CD4-positive, alpha-beta T cell treated with Interleukin-12 subunit alpha and Interleukin-12 subunit beta, for 1 hour (primary cell): ENCODE data around the gene IRAK2.
"Not testable (repeated sequence)": the region's sequence is repeated elsewhere in the genome, so short reads cannot be mapped to it uniquely, and the experiment has no call there.

Experiments used
- DNase-seq: peaks from one replicate; pipeline ENCODE4 v3.0.0-alpha.2; 2020

IRAK2 gene

GRCh38 chr3:10160346-10160745, 4.4 kb upstream of the IRAK2 start:
- no peak for DNase-seq

GRCh38 chr3:10160925-10161324, 3.8 kb upstream of the IRAK2 start:
- DNase-seq = no peak

DNA sequence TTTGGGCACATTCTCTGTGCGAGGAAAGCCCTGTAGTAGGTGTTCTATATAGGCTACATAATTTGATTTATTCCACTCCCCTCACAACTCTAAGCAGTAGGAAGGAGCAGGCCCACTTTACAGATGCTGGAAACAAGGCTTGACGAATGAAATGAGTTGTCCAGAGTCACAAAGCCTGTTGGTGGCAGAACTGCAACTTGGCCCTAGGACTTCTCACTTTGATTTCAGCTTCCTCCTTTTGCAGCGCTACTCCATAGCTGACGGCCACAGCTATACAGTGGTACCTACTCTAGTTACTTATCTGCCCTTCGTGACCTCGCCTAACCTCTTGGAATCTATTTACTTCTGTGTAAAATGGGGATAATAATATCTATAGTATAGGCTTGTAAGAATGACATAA, 2.5 kb upstream of the IRAK2 start:
- no peak for DNase-seq

- DNase-seq = not testable (repeated sequence)
Measured at GRCh38 chr3:10164201-10164545, 546 bp upstream of the IRAK2 start.

- no peak for DNase-seq
Measured at GRCh38 chr3:10166213-10166604, 1.5 kb downstream of the IRAK2 start.

GRCh38 chr3:10169000-10169496, 4.3 kb downstream of the IRAK2 start:
- no peak for DNase-seq

GRCh38 chr3:10170915-10171478, 6.3 kb downstream of the IRAK2 start:
- no peak for DNase-seq

- DNase-seq = no peak
Measured at GRCh38 chr3:10173095-10173925, 8.6 kb downstream of the IRAK2 start.

- peak; percentile 35 for DNase-seq
Measured at GRCh38 chr3:10173926-10174435, 9.3 kb downstream of the IRAK2 start.

GRCh38 chr3:10175334-10175733, 10.6 kb downstream of the IRAK2 start:
- not testable (repeated sequence) for DNase-seq

GRCh38 chr3:10176150-10176549, 11.4 kb downstream of the IRAK2 start:
- DNase-seq = not testable (repeated sequence)

- no peak for DNase-seq
Measured at GRCh38 chr3:10177737-10178136, 13.0 kb downstream of the IRAK2 start.

DNA sequence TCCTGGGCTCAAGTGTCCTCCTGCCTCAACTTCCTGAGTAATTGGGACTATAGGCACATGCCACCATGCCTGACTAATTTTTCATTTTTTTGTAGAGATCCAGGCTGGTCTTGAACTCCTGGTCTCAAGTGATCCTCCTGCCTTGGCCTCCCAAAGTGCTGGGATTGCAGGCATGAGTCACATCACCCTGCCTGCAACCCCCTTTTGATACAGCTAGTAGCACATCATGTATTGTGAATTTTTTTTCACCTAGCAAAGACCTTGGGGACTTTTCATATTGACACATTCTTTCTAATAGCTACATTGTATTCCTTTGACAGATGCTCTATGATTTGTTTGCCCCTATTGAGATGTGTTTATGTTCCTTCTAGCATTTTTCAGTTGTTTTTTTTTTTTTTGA, 14.2 kb downstream of the IRAK2 start:
- no peak for DNase-seq

GRCh38 chr3:10180289-10180688, 15.6 kb downstream of the IRAK2 start:
- no peak for DNase-seq

GRCh38 chr3:10180738-10181295, 16.1 kb downstream of the IRAK2 start:
- no peak for DNase-seq

DNA sequence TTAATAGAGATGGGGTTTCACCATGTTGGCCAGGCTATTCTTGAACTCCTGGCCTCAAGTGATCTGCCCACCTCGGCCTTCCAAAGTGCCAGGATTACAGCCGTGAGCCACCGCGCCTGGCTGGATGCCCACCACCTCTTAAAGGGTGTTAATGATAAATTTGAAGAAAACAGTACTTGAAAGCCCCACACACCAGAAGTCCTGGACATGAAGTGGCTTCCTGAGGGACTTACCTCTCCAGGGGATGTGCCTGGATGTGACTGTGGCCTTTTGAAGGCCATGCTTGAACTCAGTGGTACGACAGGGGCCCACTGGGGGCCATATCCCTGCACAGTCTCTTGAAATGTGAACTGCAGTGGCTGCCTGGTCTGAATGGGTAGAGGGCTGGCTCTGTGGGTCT, 18.2 kb downstream of the IRAK2 start:
- DNase-seq = no peak

DNA sequence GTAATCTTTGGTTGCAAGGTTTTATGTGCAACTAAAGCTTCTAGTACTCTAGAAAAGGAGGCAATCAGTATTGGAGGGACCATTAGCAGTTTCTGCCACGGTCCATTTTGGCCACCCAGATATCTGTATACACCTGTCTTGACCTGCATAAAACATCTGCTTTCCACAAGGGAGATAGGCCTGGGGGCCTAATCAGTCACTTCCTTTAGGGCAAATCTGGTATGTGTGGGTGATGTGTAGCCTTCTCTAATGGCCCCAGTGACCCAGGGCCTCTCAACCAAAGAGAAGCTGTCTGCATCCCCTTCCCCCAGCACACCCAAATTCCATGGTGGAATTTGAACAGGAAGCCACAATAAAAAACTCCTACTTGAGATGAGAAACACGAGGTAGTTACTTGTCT, 19.5 kb downstream of the IRAK2 start:
- DNase-seq = no peak

- DNase-seq = peak; percentile 54
Measured at GRCh38 chr3:10185804-10186762, 21.4 kb downstream of the IRAK2 start.

DNA sequence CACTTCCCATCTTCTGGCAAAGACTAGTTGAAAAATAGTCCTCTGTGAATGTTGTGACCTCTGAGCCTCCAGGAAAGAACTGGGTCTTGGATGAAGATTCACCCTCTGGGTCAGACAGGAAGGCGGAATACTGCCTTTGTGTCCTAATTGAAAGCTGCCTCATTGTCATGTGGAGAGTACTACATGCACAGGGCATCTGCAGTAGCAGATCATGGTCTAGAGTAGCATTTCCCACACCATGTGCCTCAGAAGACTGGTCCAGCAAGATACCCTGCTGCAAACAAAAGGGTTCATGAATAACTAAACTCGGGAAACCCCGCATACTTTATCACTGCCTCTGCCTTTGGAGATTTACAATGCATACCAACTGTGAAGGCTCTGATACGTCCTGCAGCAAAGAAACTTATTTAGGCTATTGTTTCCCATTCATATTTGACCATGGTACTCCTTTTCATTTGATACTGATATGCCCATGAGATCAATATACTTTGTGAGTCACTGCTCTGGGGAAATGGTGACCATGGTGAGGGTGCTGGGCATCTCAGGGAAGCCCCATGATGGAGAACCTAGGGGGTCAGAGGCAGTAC, 22.7 kb downstream of the IRAK2 start:
- no peak for DNase-seq

GRCh38 chr3:10187944-10188343, 23.2 kb downstream of the IRAK2 start:
- DNase-seq = no peak

DNA sequence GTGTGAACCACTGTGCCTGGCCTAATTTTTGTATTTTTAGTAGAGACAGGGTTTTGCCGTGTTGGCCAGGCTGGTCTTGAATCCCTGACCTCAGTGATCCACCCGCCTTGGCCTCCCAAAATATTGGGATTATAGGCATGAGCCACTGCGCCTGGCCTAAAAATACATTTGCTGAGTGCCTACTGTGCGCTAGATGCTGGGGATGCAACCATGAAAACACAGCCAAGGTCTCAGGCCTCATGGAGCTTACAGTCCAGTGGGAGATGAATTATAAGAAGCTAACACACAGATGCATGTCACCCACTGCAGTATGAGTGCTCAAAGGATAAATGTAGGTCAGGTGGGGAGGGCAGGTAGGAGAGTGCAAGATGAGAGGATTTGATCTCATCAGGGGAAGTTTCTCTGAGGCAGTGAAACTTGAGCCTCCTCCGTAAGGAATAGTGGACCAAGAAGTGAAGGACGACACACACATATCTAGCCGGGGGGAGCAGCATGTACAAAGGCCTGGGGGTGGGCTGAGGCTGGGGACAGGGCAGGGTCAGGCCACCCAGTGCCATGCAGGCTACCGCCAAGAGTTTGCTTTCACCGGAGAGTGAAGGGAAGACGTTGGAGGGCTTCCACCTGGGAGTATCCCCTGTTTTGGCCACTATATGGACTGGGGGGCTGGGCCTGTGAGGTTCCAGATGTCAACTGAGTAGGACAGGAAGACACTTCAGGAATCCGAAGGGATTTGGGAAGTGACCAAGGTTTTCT, 24.3 kb downstream of the IRAK2 start:
- no peak for DNase-seq
